ENCODE data around the gene OSBPL2.

OSBPL2 gene

DNA sequence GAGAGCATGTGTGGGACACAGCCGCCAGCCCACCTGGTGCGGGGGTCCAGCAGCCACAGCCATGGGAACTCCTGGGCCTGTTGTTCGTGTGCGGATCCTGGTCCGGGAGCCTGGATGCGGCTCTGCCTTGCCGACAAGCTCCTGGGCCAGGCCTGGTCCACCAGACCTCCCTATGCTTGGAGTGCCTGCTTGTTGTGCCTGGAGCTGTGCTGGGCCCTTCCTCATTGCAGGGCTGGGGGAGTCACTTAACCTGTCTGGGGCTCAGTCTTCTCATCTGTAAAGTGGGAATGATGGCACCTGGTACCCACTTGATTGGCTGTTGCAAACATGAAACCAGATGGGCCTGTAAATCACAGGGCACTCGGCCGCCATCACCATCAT, 2.6 kb upstream of the OSBPL2 start:
- no peak for DNase-seq (ENCODE audit: low spot score)

DNA sequence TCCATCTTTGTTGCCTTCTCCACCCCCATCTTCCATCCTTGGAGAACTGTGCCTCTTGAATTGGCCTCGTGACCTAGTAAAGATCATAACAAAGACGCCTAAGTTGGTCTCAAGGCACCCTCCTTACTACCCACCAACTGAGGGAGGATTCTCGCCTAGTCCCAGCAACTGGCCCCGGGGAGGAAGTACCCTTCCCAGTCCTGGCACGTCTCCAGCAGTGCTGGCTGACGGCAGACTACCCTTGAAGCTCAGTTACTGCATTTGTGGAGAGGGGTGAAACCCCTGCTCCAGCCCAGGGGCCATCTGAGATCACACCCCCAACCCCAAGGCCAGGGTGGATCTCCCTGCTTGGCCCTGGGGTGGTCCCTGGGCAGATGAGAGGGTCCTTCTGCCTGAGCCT, 2.1 kb upstream of the OSBPL2 start:
- no peak for DNase-seq (ENCODE audit: low spot score)

DNA sequence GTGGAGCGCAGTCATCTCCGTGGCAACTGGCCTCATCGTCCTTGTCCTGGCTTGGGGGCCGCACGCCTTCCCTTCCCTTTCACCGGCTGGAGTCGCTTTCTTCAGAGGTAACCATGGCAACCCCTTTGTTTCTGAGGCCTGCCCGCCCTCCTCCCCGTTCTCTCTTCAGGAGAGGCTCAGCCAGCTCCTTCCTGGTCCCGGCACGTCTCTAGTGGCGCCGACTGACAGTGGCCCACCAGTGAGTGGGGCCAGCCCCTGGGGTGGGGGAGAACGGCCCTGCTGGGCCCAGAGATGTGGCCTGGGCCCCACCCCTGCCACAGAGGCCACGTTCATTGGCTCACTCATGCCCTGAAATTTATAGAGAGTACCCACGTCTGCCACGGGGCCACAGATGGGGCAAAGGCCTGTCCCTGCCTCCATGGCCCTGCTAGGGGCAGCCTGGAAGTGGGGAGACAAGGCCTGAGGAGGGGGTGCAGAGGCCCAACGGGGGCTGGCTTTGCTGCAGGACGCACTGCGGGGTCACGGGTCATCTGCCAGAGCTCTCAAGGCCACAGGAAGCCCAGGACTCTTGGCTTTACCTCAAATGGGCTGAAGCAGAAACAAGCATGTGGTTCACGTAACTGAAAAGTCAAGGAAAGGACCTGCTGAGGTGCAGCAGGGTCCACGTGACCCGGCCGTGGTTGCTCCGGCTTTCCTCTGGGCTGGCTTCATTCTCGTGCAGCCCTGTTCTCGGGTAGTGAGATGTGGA, 1.4 kb upstream of the OSBPL2 start:
- peak; percentile 56 for DNase-seq (ENCODE audit: low spot score)

DNA sequence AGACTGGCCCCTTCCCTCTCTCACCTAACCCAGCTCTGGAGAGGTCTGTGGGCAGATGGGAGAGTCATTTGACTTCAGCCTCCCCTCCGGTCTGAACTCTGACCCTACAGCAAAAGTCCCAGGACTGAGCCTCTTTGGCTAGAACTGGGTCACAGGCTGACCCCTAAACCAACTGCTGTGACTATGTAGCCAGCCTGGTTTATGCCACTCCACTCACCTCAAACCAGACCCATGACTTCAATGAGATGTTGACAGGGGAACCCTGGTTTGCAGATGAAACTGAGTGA, 864 bp upstream of the OSBPL2 start:
- DNase-seq (ENCODE audit: low spot score), result no peak

DNA sequence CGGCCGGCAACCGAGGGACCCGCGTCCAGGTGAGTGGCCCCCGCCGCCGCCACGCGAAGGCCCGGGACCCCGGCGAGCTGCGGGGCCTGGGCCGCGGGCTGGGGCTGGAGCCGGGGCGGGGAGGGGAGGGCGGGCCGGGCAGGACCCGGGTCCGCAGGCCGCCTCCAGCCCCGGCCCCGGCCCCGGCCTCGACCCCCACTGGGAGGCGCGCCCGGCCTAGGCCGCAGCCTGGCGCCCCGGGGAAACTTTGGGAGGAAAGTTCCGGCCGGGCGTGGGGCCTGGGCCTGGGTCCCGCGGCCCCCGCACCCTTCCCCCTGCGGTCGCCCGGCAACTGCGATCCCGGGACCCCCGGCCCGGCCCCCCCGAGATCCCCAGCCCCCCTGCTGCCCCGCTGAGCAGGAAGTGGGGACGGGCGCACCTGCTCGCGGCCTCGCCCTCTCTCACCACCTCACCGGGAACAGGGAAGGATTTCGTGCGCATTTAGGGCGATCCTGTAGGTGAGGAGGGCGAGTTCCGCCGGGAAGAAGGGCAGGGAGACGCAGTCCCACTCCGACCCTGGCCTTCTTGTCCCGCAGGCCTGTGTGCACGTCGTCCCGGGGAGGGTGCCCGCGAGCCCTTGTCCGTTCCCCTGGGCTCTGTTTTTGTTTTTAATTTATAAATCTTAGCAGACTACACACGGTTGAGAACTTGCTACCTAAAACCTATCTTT, 402 bp downstream of the OSBPL2 start:
- DNase-seq (ENCODE audit: low spot score), result no peak

DNA sequence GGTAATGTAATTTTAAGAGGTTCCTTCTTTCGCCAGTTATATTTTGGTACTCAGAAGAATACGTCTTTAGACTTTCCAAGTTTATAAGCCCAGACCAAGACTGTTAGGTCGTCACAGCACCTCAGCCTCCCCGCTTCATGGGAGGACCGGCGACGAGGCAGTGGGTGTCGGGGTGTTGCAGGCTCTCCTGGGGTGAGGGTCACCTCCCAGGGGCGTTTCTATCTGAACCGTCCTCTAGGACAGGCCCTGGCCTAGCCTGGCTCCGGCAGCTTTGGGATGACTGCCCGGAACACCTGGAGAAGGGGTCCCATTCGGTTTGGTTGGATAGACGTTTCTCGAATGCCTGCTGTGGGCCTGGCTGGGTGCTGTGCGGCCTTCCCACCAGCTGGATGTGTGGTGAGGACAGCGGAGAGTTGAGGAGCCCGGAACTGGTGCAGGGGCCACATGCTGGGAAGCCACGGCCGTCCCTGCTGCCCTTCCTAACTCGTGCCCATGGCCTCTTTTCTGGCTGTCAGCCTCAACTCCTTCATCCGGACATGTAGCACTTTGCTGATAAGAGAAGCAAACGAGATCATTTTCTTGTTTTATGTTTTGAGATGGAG, 1.1 kb downstream of the OSBPL2 start:
- no peak for DNase-seq (ENCODE audit: low spot score)

DNA sequence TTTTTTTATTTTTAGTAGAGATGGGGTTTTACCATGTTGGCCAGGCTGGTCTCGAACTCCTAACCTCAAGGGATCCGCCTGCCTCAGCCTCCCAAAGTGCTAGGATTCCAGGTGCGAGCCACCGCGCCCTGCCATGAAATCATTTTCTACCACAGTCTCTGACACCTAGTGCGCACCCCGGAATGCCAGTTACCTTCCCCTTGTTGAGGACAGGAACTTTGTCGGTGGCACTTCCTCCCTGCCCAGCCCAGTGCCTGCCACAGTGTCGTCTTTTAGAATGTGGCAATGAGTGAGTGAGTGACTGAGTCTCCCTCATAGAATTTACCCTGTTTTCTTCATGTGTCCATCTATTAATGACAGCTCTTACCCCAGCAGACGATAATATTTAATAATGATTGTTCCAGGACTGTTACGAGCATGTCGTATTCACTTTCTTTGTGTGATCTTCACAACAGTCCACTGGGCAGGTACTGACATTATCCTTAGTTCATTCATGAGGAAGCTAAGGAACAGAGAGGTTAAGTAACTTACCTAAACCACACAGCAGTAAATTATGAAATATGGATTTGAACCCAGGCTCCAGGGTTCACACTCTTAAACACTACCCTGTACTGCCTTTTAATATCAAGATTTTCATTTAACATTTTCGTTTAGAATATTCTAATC, 1.8 kb downstream of the OSBPL2 start:
- DNase-seq (ENCODE audit: low spot score), result no peak

DNA sequence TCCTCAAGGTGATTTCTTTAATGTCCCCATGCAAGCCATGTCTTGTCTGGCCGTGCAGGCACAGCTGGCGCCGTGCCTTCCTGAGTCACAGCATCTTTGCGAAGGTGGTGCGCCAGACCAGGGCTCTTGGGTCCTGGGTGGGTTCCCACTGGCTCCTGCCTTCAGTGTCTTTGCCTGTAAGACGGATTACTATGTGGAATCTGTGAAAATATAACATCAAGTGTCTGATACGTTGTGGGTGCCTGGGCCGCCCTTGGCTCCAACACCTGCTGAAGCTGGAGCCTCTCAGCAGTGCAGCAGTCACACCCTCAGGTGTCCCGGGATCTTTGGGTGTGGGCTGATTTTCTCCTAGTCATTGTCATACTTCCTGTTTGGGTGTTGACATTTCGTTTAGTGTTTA, 3.2 kb downstream of the OSBPL2 start:
- DNase-seq (ENCODE audit: low spot score), result no peak

DNA sequence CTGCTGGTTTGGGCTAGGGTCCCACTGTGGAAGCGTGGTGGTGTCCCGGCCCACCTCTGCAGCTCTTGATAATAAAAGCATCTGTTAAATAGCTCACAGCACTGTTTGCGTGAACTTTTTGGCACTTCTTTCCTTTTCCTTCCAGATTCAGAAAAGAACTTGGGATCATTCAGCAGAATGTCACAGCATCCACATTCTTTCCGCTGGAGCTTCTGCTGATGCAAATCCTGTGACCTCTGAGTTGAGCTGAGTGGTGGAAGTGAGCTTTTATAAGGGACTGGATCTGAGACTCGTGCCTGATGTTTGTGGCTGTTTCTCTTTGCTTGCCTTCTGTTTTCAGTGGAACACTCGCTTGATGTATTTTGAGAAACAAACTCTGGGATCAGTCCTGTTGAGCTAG, 3.9 kb downstream of the OSBPL2 start:
- DNase-seq (ENCODE audit: low spot score), result no peak

DNA sequence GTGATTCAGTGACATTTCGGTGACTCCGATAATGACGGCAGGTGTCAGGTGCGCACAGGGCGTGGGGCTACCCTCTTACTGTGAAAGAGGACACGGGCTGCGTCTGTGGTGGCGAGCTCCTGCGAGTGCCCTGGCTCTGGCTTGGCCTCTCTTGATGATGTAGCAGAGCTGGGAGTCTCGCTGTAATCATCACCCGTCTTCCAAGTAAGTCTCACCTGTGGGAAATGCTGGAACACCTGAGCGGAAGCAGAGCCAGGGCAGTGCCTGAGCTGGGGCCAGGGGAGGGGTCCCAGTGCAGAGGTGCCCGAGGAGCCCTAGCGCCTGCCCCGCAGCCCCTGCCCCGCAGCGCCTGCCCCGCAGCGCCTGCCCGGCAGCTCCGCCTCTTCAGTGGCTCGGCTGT, 4.8 kb downstream of the OSBPL2 start:
- no peak for DNase-seq (ENCODE audit: low spot score)

DNA sequence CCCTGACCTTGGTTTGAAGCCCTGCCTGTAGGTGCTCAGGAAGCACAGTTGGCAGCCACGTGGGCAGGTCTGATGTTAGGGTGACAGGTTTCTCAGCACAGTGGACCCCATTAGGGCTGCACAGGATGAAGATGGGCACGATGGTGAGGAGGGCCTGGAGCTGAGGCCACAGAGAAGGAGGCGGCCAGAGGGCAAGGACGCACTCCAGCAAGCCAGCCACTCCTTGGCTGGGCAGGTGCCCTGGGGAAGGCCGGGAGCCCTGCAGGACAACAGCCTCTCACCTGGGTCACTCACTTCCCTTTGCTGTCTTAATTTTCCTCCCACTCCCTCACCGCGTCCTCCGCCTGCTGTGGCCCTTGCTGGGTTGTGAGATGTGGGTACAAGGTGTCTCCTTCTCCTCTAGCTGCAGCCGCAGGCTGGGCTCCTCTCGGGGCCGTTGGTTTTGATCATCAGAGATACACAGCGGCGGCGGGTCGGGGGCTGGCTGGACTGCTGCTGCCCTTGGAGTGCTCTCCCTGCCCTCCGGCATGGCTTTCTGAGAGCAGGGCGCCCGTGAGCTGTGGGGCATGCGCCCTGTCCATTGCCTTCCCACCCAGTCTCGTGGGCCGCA, 5.7 kb downstream of the OSBPL2 start:
- DNase-seq (ENCODE audit: low spot score), result no peak

DNA sequence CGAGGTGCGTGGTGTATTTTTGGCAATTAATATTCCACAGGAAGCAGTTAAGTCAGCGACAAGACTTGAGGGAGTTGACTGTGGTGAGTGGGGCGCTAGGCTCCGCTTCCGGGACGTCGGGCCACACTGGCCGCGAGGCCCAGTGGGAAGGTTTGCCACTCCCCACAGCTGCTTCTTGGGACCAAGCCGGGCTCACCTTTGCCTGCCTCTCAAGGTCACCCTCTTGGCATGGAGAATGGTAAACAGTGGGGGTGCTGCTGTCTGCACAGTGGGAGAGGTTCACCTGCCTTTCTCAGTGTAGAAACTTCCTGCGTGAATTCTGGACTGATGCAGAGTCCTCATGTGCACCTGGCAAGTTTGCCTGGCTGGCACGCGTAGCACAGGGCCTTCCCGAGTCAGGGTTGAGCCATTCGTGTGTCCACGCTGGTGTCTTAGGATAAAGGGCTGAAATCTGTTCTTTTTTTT, 6.4 kb downstream of the OSBPL2 start:
- DNase-seq (ENCODE audit: low spot score), result no peak

DNA sequence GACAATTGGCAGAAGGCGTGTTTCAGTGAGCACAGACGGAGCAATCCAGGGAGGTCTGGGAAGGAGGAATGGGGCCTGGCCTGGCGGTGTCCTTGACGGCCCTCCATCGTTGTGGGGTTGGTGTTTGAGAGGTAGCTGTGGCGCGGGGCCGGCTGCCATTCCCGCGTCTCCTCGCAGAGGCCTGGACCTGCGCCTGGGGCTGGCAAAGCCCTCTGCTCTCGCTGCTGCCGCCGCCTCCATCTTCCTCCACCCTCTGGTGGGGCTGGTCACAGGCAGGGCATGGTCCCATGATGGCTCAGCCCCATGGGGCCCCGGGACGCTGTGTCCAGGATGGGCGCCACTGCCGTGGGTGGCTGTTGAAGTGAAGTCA, 7.6 kb downstream of the OSBPL2 start:
- no peak for DNase-seq (ENCODE audit: low spot score)

DNA sequence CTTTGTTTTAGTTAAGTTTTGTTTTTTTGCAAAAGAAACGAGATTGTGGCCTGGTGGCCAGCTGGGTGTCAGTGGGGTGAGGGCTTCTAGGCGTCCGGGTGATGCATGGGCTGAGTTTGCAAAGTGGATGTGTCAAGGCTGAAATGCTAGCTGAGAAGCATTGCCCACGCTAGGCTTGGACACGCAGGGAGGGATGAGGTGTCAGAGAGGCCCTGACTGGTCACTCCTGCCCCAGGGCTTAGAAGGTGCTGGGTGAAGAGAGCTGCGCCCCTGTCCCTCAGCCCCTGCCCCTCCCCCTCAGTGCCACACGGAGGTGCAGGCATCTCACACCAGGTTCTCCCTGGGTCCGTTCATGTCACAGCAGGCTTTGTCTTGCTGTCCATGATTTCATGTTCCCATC, 8.1 kb downstream of the OSBPL2 start:
- no peak for DNase-seq (ENCODE audit: low spot score)

DNA sequence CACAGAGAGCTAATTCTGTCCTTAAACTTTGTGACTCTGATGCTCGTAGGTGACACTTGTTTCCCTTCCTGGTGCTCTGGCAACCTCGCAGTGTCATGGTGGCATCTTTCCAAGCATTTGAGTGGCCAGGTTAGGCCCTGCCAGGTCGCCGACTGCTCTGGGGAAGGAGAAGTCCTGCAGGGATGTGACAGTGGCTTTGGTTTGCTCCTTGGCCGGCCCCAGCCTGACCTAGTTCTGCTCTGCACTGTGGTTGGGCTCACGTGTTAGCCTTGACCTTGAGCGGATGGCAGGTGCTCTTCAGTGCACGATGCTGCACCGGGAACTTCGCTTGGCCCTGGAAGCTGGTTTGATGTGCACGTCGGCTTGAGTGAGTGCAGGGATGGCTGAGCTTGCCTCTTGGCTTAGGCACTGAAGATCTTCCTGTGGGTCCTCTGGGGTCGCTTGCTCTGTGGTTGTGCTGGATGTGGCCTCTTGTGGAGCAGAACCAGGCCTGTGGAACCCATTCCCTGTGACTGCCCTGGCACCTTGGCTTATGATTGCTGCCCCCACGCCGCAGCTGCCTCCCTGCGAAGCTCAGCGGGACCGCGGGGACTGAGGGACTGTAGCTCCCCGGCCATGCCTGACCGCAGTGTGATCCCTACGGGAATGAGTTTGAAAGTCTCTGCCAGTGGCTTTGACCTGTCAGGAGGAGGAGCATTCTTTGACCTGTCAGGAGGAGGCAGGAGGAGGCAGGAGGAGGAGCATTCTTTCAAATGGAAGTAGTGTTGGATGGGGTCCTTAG, 8.7 kb downstream of the OSBPL2 start:
- no peak for DNase-seq (ENCODE audit: low spot score)

DNA sequence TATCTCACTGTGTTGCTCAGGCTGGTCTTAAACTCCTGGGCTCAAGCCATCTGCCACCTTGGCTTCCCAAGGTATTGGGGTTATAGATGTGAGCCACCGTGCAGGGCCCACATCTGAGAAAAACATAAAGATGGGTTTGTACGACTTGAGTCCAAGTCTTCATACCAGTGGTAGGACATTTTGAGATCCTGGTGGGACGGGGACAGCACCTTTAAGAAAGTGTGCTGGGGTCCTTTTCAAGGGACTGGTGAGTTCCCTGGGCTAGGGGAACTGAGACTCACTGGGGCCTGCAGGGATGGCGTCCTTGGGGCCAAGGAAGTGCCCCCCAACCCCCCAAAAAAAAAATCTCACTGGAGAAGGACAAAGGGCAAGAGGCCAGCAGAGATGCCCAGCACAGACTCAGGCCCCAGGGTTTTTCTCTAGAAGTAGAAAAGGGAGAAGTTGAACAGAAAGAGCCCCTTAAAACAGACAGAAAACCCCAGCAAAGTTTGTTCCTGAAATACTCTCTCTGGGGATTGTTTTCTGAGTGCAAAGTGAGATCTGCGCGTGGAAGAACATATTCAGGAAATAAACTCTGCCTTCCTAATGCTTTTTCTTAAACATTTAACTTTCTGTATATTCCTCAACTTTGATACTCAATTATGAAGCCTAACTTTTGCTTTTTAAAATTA, 10.7 kb downstream of the OSBPL2 start:
- no peak for DNase-seq (ENCODE audit: low spot score)

DNA sequence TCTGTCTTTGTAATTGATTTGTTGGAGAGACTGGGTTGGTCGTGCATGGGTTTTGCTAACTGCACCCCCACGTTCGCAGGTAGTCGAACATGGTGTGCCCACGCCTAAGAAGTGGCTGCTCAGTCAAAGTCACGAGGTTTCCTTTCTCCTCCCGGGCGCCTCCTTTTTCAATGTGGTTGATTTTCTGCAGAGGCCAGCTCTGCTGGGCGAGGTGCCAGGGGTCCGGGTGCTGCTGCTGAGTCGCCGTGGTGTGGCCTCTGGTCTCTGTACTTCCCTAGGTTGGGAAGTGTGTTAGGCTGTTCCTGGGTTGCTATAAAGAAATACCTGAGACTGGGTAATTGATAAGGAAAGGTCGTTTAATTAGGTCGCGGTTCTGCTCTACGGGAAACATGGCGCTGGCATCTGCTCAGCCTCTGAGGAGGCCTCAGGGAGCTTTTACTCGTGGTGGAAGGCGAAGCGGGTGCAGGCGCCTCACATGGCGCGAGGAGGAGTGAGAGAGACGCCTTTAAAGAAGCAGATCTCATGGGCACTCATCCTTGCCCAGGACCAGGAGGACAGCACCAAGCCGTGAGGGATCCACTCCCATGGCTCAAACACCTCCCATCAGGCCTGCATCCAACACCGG, 14.1 kb downstream of the OSBPL2 start:
- no peak for DNase-seq (ENCODE audit: low spot score)

DNA sequence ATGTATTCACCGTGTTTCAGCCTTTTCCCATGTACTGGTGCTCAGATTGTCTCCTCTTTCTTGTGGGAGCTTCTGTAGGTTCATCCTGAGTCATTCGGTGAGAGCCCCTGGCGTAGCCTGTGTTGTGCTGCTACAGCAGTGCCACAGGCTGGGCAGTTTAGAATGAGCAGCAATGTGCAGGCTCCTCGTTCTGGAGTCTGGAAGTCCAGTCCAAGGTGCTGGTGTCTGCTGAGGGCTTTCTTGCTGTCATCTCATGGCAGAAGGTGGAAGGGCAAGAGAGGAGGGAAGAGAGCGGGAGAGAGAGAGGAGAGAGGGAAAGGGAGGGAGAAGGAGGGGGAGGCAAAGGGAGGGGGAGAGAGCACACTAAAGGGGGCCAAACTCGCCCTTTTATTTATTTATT, 15.1 kb downstream of the OSBPL2 start:
- no peak for DNase-seq (ENCODE audit: low spot score)

DNA sequence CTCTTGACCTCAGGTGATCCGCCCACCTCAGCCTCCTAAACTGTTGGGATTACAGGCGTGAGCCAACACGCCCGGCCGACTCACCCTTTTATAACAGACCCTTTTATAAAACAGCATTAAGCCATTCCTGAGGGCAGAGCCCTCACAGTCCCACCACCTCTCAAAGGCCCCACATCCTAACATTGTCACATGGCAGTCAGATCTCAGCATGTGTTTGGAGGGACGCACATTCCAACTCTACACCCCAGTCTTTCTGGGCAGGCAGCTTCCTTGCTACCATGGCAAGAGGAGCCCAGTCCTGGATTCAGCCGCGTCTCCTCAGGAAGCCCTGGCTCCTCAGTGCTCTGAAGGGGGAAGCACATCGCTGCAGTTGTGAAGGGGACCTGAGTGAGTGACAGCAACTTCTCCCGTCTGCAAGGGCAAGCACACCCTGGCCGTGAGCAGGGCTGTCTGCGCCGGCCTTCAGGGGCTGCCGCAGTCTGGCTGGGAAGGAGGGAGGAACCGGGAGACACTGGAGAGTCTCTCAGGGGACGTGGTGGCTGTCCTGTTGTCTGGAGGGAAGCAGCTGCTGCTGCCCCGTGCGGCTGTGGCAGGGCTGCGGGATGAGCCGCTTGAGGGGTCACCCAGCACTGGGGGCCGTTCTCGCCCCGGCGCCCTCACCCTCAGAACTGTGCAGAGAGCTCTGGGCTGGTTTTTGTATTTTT, 15.9 kb downstream of the OSBPL2 start:
- DNase-seq (ENCODE audit: low spot score), result no peak

DNA sequence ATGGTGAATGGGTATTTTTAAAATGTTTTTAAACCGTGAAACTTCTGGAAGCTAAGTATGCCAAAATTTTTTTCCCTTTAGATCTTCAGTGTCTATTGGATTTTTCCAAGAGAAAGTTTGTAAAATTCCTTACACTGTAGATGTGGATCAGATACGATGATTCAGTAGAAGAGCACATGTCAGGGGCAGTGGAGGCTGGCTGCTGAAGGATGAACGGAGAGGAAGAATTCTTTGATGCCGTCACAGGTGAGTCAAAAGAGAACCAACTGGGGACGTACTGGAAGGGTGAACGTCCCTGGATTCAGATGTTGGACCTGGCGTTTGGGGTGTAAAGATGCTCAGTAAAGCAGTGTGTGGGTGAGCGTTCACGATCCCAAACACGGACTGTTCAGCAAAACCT, 17.7 kb downstream of the OSBPL2 start:
- DNase-seq (ENCODE audit: low spot score), result no peak

All from Ammon's horn (tissue), 1 donor.